Stimulated activated CD4-positive, alpha-beta T cell treated with anti-CD3 and anti-CD28 coated beads, Interleukin-1b, Interleukin-23, amount 100 ng/mL, for 24 hours (primary cell): ENCODE measurements around the gene LIMCH1.
"Not testable (repeated sequence)": the region's sequence is repeated elsewhere in the genome, so short reads cannot be mapped to it uniquely, and the experiment has no call there.

ENCODE experiments used
- DNase-seq, 4 experiments: peaks; one replicate each; pipeline ENCODE4 v3.0.0-alpha.2; 2020; ENCODE audit warnings: low read depth in 4 of 4, low spot score in 1 of 4

The LIMCH1 gene

DNA sequence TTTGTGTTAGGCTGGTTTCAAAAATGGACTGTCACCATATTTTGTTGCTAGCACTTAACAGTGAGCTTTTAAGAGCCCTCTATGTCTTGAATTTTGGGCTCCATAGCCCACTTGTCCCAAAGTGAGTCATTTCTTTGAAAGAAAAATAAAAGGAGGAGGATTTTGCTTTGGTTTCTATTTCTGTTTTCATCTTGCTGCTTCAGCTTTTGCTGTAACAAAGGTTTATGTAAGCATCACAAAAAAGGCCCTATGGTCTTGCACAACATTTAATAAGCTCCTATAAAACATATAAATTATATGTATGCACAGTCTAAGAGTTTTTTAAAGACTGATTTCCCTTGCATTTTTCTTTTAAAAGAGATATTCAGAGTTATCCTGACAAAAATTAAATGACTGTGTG lies 105.4 kb downstream of the LIMCH1 start:
- DNase-seq: no peak

DNA sequence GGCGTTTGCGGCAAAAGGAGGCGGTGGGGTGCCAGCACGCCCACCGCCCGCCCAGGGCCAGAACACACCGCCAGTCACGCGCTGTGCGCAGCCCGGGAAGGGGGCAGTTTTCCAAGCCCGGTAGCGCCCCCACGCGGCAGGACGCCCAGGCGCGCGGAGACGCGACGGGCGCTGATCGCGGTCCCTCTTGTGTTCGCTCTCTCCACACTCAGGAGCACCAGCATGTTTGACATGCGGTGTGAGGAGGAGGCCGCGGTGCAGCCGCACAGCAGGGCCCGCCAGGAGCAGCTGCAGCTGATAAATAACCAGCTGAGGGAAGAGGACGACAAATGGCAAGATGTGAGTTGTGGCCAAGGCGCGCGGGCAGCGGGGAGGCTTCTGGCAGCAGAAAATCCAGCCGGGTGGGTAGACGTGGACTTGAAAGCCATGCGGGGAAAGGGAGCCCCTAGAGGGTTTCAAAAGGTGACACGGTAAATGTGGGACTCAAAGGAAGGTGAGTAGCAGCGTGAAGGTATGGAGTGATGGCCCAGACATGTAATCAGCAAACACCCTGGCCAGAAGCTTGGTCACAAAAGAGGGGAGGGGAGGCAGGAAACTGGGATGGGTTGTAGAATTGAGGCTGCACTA lies 106.4 kb downstream of the LIMCH1 start:
- DNase-seq: peak in 1 of 4 experiments; percentile 14

DNA sequence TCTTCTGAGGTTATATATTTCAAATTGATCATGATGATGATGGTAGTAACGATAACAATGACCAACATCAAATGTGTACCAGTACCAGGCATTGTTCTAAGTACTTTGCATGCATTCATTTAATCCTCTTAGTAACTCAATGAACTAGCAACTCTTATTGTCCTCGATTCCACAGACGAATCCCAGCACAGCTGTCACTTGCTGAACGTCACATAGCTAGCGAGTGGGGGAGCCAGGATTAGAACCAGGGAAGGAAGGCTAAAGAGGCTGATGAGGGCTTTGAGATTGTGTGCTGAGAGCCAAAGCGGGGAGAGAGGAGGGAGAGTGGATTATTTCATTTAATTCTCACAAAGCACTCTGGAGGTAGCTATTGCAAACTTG lies 106.9 kb downstream of the LIMCH1 start:
- DNase-seq: no peak

DNA sequence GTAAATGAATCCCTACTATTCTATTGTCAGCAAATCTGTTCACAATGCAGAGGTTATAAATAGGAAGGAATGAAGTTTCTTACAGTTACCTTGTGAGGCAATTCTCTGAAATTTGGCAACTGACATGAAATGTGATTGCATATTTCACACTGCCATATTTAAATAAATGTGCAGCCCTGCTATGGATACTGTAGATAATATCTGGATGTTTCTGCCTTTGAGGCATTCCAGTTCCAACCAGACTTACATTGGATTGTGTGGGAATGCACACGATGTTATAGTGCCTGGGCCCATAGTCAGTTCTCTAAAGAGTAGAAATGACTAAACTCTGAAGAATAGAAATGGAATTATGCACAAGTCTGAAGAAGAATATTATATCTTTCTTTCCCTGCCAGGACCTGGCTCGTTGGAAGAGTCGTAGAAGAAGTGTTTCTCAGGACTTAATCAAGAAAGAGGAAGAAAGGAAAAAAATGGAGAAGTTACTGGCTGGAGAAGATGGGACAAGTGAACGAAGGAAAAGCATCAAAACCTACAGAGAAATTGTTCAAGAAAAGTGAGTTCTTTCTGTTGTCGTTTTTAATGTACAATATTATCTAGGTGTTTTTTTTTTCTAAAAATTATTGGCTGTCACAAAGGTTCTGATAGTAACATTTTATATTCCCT lies 107.9 kb downstream of the LIMCH1 start:
- no peak for DNase-seq

DNA sequence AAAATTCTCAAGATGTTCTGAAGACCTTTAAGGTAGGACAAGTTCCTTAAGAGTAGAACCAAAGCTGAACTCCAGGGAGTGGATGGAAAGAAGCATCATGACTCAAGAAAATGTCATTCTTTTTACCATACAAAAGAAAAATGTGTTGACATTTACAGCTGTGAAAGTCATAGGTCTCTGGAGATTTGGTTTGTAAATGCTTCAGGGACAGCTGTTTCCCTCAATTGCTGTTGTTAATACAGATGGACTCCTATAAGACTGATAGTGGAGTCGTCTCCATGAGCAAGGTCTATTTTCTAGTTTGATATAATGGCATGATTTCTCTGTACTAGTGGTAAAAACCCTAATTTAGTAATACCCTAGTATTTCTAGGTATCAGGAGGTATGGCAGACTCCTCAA lies 108.9 kb downstream of the LIMCH1 start:
- no peak for DNase-seq

DNA sequence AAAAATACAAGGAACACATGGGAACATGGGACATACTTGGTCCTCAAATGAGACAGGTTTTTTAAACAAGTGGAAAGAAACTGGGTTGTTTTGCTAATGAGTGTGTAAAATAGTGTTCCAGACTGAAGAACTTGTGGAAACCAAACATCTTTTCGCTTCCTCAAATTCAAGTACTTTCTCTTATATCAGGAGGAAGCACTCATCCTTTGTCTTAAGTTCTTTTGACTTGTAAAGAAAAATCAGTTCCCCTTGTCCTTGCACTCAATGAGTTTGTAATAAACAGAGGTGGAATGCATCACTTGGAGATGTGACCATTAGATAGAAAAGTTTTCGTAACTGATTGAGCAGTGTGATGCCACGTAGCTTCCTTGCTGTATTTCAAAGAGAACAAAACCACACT lies 109.4 kb downstream of the LIMCH1 start:
- DNase-seq: no peak

DNA sequence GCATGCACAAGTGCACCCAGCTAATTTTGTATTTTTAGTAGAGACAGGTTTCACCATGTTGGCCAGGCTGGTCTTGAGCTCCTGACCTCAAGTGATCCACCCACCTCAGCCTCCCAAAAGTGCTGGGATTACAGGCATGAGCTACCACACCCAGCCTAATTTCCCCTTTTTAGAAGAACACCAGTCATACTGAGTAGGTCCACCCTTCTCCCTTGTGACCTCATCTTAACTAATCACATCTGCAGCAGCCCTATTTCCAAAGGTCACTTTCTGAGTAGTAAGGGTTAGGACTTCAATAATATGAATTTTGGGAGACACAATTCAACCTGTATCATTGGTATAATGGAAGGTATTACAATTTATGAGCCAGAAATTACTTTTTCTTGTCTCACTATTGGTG lies 113.2 kb downstream of the LIMCH1 start:
- DNase-seq: not testable (repeated sequence)

DNA sequence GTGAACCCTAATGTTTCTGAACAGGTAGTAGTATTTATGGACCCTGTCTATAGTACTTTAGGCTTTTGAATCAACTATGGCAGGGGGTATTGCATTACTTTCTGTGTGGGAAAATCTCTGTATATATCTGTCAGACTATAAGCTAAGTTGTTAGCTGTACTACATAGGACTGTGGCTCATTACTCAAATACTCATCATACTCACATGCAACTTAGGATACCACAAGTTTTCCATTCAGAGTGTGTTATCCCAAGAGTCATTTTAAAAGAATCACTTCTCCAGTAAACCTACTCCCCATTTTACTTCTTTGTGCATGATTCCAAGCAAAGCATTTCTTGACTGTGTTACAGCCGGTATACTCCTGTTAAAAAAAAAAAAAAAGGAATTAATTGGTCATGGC lies 115.0 kb downstream of the LIMCH1 start:
- DNase-seq: no peak

DNA sequence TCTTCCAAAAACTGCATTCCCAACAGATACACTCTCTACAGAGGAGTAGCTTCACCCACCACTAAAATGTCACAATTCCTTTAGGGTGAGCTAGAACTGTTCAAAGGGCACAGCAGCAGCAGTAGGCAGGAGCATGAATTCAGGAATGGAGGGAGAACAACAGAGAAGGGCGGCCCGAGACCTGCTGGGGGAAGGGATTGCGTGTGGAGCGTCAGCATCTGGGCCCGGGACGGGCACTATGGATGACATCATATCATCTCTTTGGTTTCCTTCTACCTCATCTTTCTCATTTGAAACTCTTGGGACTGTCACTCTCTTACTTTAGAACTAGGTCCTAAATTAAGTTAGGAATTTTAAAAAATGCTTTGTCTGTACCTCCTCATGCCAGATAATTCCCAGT lies 115.6 kb downstream of the LIMCH1 start:
- no peak for DNase-seq

DNA sequence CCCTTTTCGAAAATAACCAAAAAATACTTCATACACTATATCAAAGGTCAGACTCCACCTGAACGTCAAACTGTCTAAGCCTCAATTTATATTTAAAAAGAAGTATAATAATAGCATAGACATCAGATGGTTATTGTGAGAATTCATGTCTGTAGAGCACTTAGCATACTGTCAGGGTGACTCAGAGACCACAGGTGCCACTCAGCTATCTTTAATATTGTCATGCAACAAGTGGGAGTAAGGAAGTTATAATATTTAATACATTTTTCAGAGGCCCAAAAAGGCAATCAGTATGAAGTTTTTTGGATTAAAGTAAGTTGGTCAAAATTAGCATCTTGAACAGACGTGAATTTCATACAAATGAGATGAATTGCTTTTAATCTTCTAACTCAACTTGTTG lies 117.2 kb downstream of the LIMCH1 start:
- DNase-seq: no peak

DNA sequence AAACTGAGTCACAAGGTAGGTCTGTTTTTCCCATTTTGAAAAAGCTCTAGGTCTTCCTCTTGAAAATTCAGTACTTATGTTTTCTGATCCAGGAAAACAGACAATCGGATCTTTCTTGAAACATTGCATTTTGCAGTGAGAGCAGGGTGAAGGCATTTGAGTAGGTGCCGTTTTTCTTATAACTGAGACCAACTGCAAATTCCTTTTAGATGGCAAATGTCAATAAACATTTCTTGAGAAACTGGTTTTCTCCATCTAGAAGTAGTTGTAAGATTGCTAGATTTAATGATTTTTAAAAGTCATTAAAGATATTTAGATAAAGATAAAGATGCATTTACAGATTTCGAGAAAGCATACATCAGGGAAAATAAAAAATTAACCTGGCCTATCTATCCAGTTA lies 118.1 kb downstream of the LIMCH1 start:
- DNase-seq: no peak

DNA sequence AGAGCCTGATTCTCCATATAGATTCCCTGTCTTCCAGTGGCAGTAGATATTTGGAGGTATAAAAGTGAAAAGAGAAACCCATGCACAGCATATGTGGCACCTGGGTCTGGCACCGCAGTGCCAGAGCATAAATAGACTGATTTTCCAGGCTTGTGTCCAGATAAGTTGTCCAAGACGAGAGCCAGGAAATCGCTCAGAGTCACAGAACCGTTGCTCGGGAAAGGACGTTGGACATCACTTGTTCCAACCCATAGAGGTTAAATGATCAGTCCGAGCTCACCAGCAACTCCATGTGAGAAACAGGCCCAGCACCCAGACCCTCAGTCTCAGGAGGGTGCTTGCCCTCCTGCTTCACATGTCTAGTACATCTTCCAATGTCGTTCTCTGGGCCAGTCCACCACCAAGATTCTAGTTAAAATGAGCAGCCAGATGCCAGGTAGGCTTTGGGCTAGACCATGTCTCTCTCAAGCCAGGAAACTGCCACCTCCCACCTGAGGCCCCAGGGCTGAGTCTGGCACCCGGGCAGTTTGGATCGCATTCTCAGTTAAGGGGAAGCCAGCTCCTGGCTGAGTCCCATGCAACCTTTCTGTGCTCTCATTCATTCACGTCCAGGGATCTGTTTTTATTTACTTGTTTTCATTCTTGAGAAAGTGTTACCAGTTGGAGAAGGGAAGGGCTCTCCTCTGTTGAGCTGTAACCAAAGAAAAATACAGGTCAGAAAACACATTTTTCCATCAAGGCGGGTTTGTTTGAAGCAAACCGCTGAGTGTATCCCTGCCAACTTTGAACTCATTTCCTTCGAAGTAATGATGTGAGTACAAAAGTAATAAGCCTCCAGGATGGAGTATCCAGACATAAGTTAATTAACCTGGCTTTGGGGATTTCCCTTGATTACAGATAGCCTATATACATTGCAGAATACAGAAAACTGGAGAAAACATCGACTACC lies 118.9 kb downstream of the LIMCH1 start:
- no peak for DNase-seq

DNA sequence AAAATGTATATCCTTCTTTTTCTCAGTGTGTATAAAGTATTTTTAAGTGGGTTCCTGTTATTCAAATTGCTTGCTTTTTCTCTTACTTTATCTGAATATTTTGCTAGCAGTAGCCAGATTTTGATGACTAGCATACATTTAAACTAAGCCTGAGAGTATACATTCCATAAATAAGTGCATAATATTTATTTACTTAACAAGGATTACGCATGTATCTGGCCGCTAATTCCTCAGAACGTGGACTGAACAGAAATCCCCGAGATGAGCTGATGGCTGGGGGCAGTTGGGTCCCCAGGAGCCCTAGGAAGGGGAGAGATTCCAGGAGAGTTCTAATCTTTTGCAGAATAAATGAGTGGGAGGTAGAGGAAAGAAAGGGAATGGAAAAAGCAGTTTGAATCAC lies 119.6 kb downstream of the LIMCH1 start:
- no peak for DNase-seq

DNA sequence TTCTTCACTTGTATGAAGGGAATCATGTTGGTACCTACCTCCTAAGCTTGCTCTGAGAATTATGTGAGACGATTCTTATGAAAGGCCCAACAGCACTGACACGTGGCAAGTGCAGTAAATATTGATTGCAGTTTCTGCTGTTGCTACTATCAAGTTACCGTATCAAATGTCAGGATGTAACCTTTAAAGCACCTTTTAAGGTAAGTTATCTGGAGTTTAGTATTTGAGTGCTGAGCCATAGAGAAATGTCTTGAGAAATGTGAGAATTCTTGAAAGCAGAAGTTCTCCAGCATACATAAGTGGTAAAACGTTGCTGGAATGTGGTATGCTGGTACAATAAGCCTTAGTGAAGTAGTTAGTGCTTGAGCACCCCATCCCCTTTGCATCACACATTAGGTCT lies 120.2 kb downstream of the LIMCH1 start:
- no peak for DNase-seq

DNA sequence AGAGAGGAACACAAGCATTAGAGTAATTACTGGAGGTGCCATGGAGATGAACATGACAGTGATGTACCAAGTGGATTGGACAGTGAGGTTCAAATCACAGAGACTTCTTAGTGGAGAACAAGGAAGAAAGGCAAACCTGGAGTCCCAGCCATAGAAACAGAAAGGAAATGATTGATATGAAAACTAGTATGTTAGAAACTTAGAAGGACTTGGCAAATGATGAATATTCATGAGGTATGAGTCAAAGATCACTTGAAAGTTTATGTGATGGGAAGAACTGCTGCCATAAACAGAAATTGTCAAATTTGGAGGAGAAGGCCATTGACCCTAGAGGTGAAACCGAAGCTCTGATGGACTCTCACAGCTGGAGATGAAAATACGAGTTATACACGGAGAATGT lies 122.4 kb downstream of the LIMCH1 start:
- DNase-seq: no peak

DNA sequence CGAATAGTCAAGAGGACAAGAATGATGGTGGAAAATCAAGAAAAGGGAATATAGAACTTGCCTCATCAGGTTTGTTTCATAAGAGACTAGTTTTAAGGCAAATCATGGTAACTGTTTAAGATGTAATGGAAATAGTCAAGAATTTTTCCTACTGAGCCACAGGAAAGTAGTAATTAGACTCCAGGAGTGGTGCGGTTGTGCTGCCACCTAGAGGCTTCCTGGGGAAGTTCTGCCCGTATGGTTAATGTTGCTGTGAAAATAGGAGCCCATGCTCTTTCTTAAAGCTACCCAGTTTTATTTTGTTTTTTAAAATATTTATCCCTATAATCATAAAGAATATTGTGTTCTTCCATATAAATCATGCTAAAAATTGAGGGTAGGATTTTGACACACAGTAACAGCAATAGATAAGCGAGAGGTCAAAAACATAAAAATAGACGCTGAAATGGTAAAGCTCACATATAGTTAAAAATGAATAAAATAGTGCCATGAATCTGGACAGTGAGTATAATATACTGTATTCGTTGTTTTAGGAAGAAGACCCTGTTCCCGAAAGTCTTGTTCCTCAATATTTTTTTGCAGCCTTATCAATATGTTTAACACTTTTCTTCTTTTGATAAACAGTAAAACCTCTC lies 123.6 kb downstream of the LIMCH1 start:
- peak in 3 of 4 experiments; percentile 5 to 24 (median 14) for DNase-seq

DNA sequence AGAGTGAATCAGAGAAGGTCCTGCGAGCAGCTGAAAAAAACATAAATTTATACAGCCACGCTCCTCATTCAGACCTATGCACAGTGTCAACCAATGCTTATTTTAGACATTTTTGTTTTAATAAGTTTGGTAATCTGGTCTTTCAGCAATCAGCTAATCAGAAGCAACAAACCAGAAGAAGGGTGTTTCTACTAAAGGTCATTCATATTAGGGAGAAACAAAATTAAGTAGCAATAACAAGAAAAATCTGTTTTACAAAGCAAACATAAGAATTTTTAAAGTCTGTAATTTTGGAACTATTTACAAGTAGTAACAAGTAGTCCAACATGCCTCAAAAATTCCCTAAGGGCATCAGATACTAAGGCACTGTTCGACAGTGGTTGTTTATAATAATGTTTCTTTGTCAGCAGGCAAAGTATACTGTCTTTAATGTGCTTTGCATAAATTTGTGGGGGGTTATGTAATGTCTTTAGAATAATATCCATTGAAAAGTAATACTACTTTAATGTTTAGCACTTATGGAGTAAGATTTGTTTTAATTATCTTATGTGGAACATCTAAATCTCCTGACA lies 127.8 kb downstream of the LIMCH1 start:
- DNase-seq: no peak

DNA sequence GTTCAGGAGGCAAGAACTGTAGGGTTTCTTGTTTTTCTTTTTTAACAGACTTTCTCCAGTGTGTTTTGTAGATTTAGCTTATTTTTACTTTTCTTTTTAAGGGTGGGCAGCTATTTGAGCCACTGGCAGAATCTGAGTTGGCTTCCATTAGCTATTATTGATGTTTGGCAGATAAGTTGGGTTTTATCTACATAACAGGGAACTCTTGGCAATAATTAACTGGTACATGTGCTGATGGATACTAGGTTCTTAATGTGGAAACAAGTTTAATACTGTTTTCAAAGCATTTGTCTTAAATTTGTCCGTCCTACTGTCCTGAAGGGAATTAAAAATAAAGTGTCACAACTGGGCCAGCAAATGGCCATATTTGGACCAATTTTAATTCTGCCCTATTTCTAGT lies 130.1 kb downstream of the LIMCH1 start:
- no peak for DNase-seq

DNA sequence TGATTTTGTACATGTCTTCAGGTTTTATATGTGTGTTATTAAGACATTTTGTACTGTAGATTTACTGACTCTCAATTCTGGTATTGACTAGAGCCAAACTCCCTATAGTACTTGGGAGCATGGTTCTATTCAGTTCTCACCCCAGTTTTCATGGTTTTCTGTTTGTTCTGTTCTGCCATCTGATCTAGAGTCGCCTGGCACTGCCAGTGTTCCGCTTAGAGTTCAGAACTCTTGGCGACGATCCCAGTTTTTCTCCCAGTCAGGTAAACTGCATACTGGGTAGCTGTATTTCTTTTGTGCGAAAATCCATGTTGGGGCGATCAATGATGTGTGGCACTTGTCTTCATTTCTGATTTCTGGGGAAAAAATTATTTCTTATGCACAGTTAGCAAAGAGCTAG lies 132.6 kb downstream of the LIMCH1 start:
- DNase-seq: no peak

DNA sequence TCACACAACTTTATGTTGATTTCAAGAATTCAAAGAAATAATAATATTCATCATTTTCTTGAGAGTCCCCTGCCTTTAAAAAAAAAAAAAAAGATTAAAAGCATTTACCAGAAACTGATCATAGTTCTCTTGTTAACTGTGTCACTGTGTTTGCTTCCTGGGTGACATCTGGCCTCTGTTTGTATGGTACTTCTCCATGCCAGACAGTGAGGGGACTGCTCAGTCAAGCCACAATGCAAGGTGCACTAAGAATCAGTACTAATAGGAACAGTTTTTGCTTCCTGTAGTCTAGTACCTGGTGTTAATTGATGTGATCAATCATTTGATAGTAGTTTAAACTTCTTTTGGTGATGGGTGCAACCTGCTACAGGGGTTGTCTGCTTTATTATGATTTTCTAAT lies 133.0 kb downstream of the LIMCH1 start:
- no peak for DNase-seq

DNA sequence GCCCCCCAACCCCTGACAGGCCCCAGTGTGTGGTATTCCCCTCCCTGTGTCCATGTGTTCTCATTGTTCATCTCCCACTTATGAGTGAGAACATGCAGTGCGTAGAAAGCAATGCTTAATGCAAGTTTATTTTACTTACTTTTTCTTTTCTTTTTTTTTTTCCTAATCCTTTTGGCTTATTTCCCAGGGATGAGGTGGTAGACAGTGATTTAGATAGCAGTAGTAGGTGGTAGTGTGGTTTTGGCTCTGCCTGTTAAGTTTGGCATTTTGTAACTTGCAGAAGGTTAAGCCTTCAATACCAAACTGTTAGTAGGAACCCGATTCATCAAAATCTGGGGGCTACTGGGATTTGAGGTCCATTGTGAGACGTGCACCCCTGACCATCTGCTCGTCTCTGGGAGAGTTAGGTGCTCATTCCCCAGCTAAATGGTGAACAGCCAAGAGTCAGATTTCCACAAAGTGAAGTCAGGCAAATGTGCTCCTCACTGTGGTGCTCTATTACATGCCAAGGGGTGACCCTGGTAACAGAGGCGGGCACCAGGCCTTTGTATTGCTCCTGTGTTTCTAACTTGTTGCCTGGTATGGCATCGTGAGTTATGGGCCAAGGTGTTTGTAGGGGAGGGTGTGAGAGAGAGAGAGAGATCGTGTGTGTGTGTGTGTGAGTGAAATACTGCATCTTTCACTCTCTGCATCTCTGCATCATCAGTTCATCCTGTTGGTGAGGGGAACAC lies 140.3 kb downstream of the LIMCH1 start:
- DNase-seq: no peak
